ENCODE results near the gene PABPN1L.

GRCh38 chr16:88830783-88831182 lies 35.7 kb downstream of the PABPN1L start:
- TF ChIP-seq EZH2 (IDR thresholded peaks at IDR 0.05; ENCODE audit: low read depth, unreplicated experiment) (no peak), REST (IDR thresholded peaks at IDR 0.05; ENCODE audit: unreplicated experiment) (no peak), CTCF (conservative IDR thresholded peaks at IDR 0.05; ENCODE audit: low read depth in 2 of 2) (no peak), CREB1 (CRISPR knock-in tag; IDR thresholded peaks at IDR 0.05; ENCODE audit: low read depth) (no peak), EZH2phosphoT487 (IDR thresholded peaks at IDR 0.05; ENCODE audit: unreplicated experiment) (no peak), POLR2AphosphoS5 (IDR thresholded peaks at IDR 0.05; ENCODE audit: low read depth) (no peak), ETS1 (IDR thresholded peaks at IDR 0.05) (no peak), ZNF462 (CRISPR knock-in tag; IDR thresholded peaks at IDR 0.05) (no peak), NANOG (IDR thresholded peaks at IDR 0.05; ENCODE audit: borderline replicate concordance) (no peak)

Data from GM23338 (cell line).